A549 (cell line): Measurements from ENCODE around the gene BRAT1. TPM values are rescaled to one million over a fixed set of nuclear protein-coding genes. Genes with fewer than 3 reads are reported as not detected.

Source experiments
- ATAC-seq, 2 experiments: fragments of 200-7000 bp in 1 of 2; fragments of >200 bp in 1 of 2; cut with Nextera tagmentation in 1 of 2; cut with Tn5 transposase in 1 of 2; 3 replicates each; pipeline versions ENCODE4 v1.8.0 to v1.9.1; 2018 to 2020; ENCODE audit warnings: mild to moderate bottlenecking in 1 of 2, moderate library complexity in 1 of 2
- CTCF ChIA-PET: fragments of 300-600 bp; sonication (Branson Sonifier 250); formaldehyde crosslinking; extraction: SDS; loops from one replicate; lab custom pipeline; 2021; ENCODE audit warnings: antibody characterized with exemption, inconsistent platforms; lab: Yijun Ruan, JAX
- POLR2A ChIA-PET: fragments of 350-600 bp; formaldehyde crosslinking; extraction: SDS; loops from one replicate; lab custom pipeline; 2021; ENCODE audit warnings: antibody characterized with exemption, inconsistent platforms; lab: Yijun Ruan, JAX
- DNase-seq, 2 experiments: peaks; one replicate each; pipeline versions ENCODE4 v3.0.0 to v3.0.0-alpha.2; 2011 to 2016; ENCODE audit warnings: low read depth in 1 of 2, low spot score in 1 of 2
- FAIRE-seq: peaks from 2 replicates; lab custom pipeline; 2011; peaks lifted over from hg19 to GRCh38; lab: Jason Lieb, UNC
- H3K27ac ChIP-seq, 2 experiments: fragments of >200 bp; sonication (Bioruptor Twin); formaldehyde crosslinking; 3 replicates each; pipeline ENCODE4 v1.5.1; 2016 to 2017
- H3K4me1 ChIP-seq: fragments of >200 bp; sonication (Bioruptor Twin); formaldehyde crosslinking; 3 replicates; pipeline ENCODE4 v1.6.1; 2016
- H3K4me2 ChIP-seq: fragments of >200 bp; sonication (Bioruptor Twin); formaldehyde crosslinking; 3 replicates; pipeline ENCODE4 v1.6.1; 2016
- H3K4me3 ChIP-seq: fragments of >200 bp; sonication (Bioruptor Twin); formaldehyde crosslinking; 3 replicates; pipeline ENCODE4 v1.5.1; 2016
- H3K9me3 ChIP-seq: fragments of >200 bp; sonication (Bioruptor Twin); formaldehyde crosslinking; 3 replicates; pipeline ENCODE4 v1.6.1; 2016
- CTCF ChIP-seq: fragments of >200 bp; sonication (Bioruptor Twin); formaldehyde crosslinking; IDR thresholded peaks from 3 replicates; pipeline ENCODE4 v1.5.1; 2016
- KDM5A ChIP-seq: fragments of 200-600 bp; sonication (generic); IDR thresholded peaks from 2 replicates; pipeline ENCODE4 v1.6.1; 2016; ENCODE audit warnings: antibody characterized with exemption, mild to moderate bottlenecking
- WGBS: methylation state at CpG from one replicate; pipeline ENCODE4 v1.1.6; 2017; ENCODE audit errors: missing lambda C conversion rate; 5-methylcytosine and 5-hydroxymethylcytosine counted together
- polyA plus RNA-seq, 4 experiments: library from polyadenylated mRNA; depleted of rRNA in 3 of 4; stranded (reverse); fragments of >200 nt; fragmentation: RNase III in 1 of 4; extraction: RNeasy Plus Mini Kit Qiagen cat#74134 plus additional on column Dnase treatment in 1 of 4; gene quantifications; 2 replicates in 3 of 4; 3 replicates in 1 of 4; pipeline ENCODE4 v1.2.3, GENCODE V29; 2011 to 2017
- small RNA-seq, 6 experiments: library from RNA; depleted of rRNA; stranded (forward); fragments of <200 nt; gene quantifications; one replicate each; pipeline ENCODE3, GENCODE V24; 2012

BRAT1 gene
- polyA plus RNA-seq, 2 of the 4 experiments (the other 2 are of a cell fraction): 11.9 to 25.6 TPM

GRCh38 chr7:2488272-2488645 lies 67.1 kb downstream of the BRAT1 start:
- ATAC-seq (peak in 1 of 2 experiments; percentile 36; a peak in 3 of 6 replicates), FAIRE-seq (no peak), DNase-seq (no peak)
- Histone ChIP-seq H3K4me1 (no peaks in the 10 kb centered on the region), H3K4me2 (no peak overlapping the region), H3K27ac (no peak overlapping the region), H3K4me3 (no peak overlapping the region), H3K9me3 (peaks cover 5% of the 10 kb centered on the region; the same call in 1 of the 3 replicates)
- CTCF ChIA-PET: interaction anchor here (0.8 to 2.3 kb wide), 5 partner anchors 11 to 79 kb away, joined by 3 to 14 read pairs (median 7); no protein-coding TSS in a partner anchor
- TF ChIP-seq KDM5A (no peak), CTCF (no peak)
- WGBS: 71% methylated on average over 7 of the region's 8 CpGs
- POLR2A ChIA-PET: no interaction called here

Small RNA genes lying within 50 kb of the gene (small RNA-seq; reads per million reads assigned to genes)
- gene MIR4648: 0 reads per million in 6 experiments

Other genes with a start within 250 kb of the BRAT1 start
- 36.3 and 36.4 TPM in 2 replicates for gene SNX8, start 241.1 kb downstream of the BRAT1 start, polyA plus RNA-seq (2011; rRNA removed)
- gene SNX8, start 241.1 kb downstream of the BRAT1 start, polyA plus RNA-seq (2017; fragmentation: RNase III; extraction: RNeasy Plus Mini Kit Qiagen cat#74134 plus additional on column Dnase treatment): 21.2 to 25.8 TPM (median 25.7 TPM) in 3 replicates
- gene EIF3B, start 200.7 kb downstream of the BRAT1 start, polyA plus RNA-seq (2011; rRNA removed): 180 and 219 TPM in 2 replicates
- 206 to 230 TPM (median 207 TPM) in 3 replicates for gene EIF3B, start 200.7 kb downstream of the BRAT1 start, polyA plus RNA-seq (2017; fragmentation: RNase III; extraction: RNeasy Plus Mini Kit Qiagen cat#74134 plus additional on column Dnase treatment)
- gene CHST12, start 151.9 kb downstream of the BRAT1 start, polyA plus RNA-seq (2011; rRNA removed): 5.6 and 6.2 TPM in 2 replicates
- 9.4 to 12.0 TPM (median 11.3 TPM) in 3 replicates for gene CHST12, start 151.9 kb downstream of the BRAT1 start, polyA plus RNA-seq (2017; fragmentation: RNase III; extraction: RNeasy Plus Mini Kit Qiagen cat#74134 plus additional on column Dnase treatment)
- gene GRIFIN, start 79.1 kb downstream of the BRAT1 start, polyA plus RNA-seq (2011; rRNA removed): not detected in 2 replicates
- gene GRIFIN, start 79.1 kb downstream of the BRAT1 start, polyA plus RNA-seq (2017; fragmentation: RNase III; extraction: RNeasy Plus Mini Kit Qiagen cat#74134 plus additional on column Dnase treatment): not detected in 3 replicates
- 2.3 and 2.9 TPM in 2 replicates for gene LFNG, start 35.8 kb downstream of the BRAT1 start, polyA plus RNA-seq (2011; rRNA removed)
- gene LFNG, start 35.8 kb downstream of the BRAT1 start, polyA plus RNA-seq (2017; fragmentation: RNase III; extraction: RNeasy Plus Mini Kit Qiagen cat#74134 plus additional on column Dnase treatment): 5.8 to 7.3 TPM (median 6.3 TPM) in 3 replicates
- 10.1 and 10.6 TPM in 2 replicates for gene IQCE, start 3.5 kb upstream of the BRAT1 start, polyA plus RNA-seq (2011; rRNA removed)
- gene IQCE, start 3.5 kb upstream of the BRAT1 start, polyA plus RNA-seq (2017; fragmentation: RNase III; extraction: RNeasy Plus Mini Kit Qiagen cat#74134 plus additional on column Dnase treatment): 11.3 to 13.0 TPM (median 12.8 TPM) in 3 replicates
- gene TTYH3, start 76.5 kb upstream of the BRAT1 start, polyA plus RNA-seq (2011; rRNA removed): 11.1 and 11.3 TPM in 2 replicates
- 35.9 to 45.2 TPM (median 43.6 TPM) in 3 replicates for gene TTYH3, start 76.5 kb upstream of the BRAT1 start, polyA plus RNA-seq (2017; fragmentation: RNase III; extraction: RNeasy Plus Mini Kit Qiagen cat#74134 plus additional on column Dnase treatment)
- 0.01 and 0.11 TPM in 2 replicates for gene AMZ1, start 132.7 kb upstream of the BRAT1 start, polyA plus RNA-seq (2011; rRNA removed)
- 0.03 to 0.05 TPM in 2 of 3 replicates, not detected in the other for gene AMZ1, start 132.7 kb upstream of the BRAT1 start, polyA plus RNA-seq (2017; fragmentation: RNase III; extraction: RNeasy Plus Mini Kit Qiagen cat#74134 plus additional on column Dnase treatment)